K562 (cell line): ENCODE data around the gene PRKCB. TPM values are rescaled to one million over a fixed set of nuclear protein-coding genes. Genes with fewer than 3 reads are reported as not detected.

Source experiments
- DPF2 ChIP-seq: fragments of 450-650 bp; IDR thresholded peaks from 2 replicates; pipeline ENCODE4 v1.6.1; 2016
- EP400 ChIP-seq: fragments of 450-650 bp; IDR thresholded peaks from 2 replicates; pipeline ENCODE4 v1.6.1; 2017; ENCODE audit warnings: antibody characterized with exemption, mild to moderate bottlenecking, moderate library complexity
- JUND ChIP-seq, 2 experiments: IDR thresholded peaks; 2 replicates in 1 of 2; 3 replicates in 1 of 2; pipeline ENCODE4 v1.6.1; 2011; ENCODE audit warnings: borderline replicate concordance in 2 of 2, low read depth in 2 of 2, low read length in 2 of 2, improper control_type of control experiment in 1 of 2, missing biosample characterization in 1 of 2, missing genetic modification characterization in 1 of 2, missing genetic modification reagents in 1 of 2
- KDM2B ChIP-seq: fragments of 250-450 bp; sonication (Bioruptor Pico); IDR thresholded peaks from 2 replicates; pipeline ENCODE4 v1.8.0; 2021; ENCODE audit warnings: mild to moderate bottlenecking, moderate library complexity
- MTA3 ChIP-seq: fragments of 450-650 bp; formaldehyde crosslinking; IDR thresholded peaks from 2 replicates; pipeline ENCODE4 v1.6.1; 2017; ENCODE audit warnings: mild to moderate bottlenecking, borderline replicate concordance
- PBX2 ChIP-seq, 2 experiments: IDR thresholded peaks in 1 of 2; conservative IDR thresholded peaks in 1 of 2; 2 replicates each; pipeline ENCODE4 v1.6.1; 2016; ENCODE audit warnings: low read depth in 2 of 2, mild to moderate bottlenecking in 1 of 2, missing compliant biosample characterization in 1 of 2, missing genetic modification characterization in 1 of 2, moderate library complexity in 1 of 2
- PCBP2 ChIP-seq: fragments of 200-400 bp; formaldehyde crosslinking; IDR thresholded peaks from 2 replicates; pipeline ENCODE4 v1.6.1; 2018; ENCODE audit warnings: low read length, low read depth, mild to moderate bottlenecking, moderate library complexity; ENCODE audit not compliant: poor library complexity, severe bottlenecking
- RBM15 ChIP-seq: fragments of 200-400 bp; formaldehyde crosslinking; IDR thresholded peaks from 2 replicates; pipeline ENCODE4 v1.6.1; 2018; ENCODE audit warnings: mild to moderate bottlenecking, low read length, moderate library complexity; ENCODE audit not compliant: insufficient read depth
- RFX7 ChIP-seq: fragments of 250-450 bp; sonication (Bioruptor Pico); IDR thresholded peaks from 2 replicates; pipeline ENCODE4 v1.5.1; 2021; ENCODE audit warnings: mild to moderate bottlenecking
- RNF2 ChIP-seq: sonication (generic); IDR thresholded peaks from 2 replicates; pipeline ENCODE4 v1.6.1; 2016
- TBL1XR1 ChIP-seq, 2 experiments: IDR thresholded peaks; 2 replicates each; pipeline ENCODE4 v1.6.1; 2012; ENCODE audit warnings: improper control_type of control experiment in 2 of 2, low read length in 2 of 2, mild to moderate bottlenecking in 1 of 2
- TBP ChIP-seq: optimal IDR thresholded peaks from 2 replicates; pipeline ENCODE3; 2011; ENCODE audit warnings: low read depth, low read length, improper control_type of control experiment
- ZBTB40 ChIP-seq, 2 experiments: fragments of 450-650 bp in 1 of 2; sonication (generic) in 1 of 2; formaldehyde crosslinking in 1 of 2; IDR thresholded peaks; 2 replicates each; pipeline versions ENCODE4 v1.7.1 to v1.9.0; 2016 to 2022; ENCODE audit warnings: inconsistent platforms in 1 of 2, mild to moderate bottlenecking in 1 of 2, missing genetic modification reagents in 1 of 2
- ZNF175 ChIP-seq: fragments of 200-800 bp; sonication (Bioruptor generic); IDR thresholded peaks from 2 replicates; pipeline ENCODE4 v1.6.1; 2016; ENCODE audit warnings: low read depth, mild to moderate bottlenecking, missing genetic modification characterization, missing compliant biosample characterization
- polyA plus RNA-seq, 8 experiments: library from polyadenylated mRNA; depleted of rRNA in 4 of 8; stranded (reverse) in 5 of 8; unstranded in 3 of 8; fragments of >200 nt; fragmentation: Nextera tagmentation in 2 of 8; fragmentation: Illumina TruSeq in 1 of 8; extraction: Ambion mirVana in 2 of 8; extraction: Trizol in 1 of 8; gene quantifications; 2 replicates each; pipeline versions ENCODE4 v1.2.1 to v1.2.3, GENCODE V29; 2011 to 2014; ENCODE audit warnings: inconsistent platforms in 1 of 8, missing spikeins in 1 of 8
- total RNA-seq, 7 experiments: library from RNA; depleted of rRNA in 6 of 7; stranded (reverse); fragments of >200 nt in 6 of 7; fragmentation: Illumina TruSeq in 2 of 7; extraction: Trizol in 2 of 7; gene quantifications; 2 replicates each; pipeline versions ENCODE4 v1.2.1 to v1.2.3, GENCODE V29; 2011 to 2021; ENCODE audit warnings: low replicate concordance in 1 of 7

Gene PRKCB
- total and polyA plus RNA-seq, 9 of the 15 experiments (the other 6 are each of a cell fraction or from before 2014, with no cell fraction given): 49.9 to 276 (median 148) TPM

DNA sequence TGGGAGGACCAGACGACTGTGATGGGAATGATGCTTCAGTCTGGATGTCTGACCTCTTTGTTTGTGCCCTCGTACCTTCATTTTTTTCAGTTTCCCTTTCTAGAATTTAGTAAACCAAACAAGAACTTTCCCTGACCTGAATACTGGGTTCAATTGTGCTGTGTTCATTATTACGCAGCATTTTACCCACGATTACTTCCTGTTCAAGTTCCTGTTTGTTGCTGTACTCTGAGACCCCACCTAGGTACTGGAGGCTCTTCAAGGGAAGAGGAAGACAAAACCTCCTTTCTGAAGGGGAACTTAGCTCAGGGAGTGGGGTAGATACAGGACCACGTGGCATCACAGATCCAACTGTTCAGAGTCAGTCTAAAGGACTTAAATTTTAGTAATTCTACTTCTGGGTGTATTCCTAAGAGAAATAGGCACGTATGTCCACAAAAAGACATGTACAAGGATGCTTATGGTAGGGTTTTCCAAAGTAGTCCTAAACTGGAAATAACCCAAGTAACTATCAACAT lies 9.2 kb upstream of the PRKCB start (continued):
- TF ChIP-seq KDM2B: 0 out of 2 replicates have a peak, but pooled peaks have one; percentile 37
- no peak for TF ChIP-seq PCBP2
- peak; percentile 32 to 38; a peak in 1 of 4 replicates for TF ChIP-seq TBL1XR1 (IDR thresholded peaks at IDR 0.05; ENCODE audit: low read length in 2 of 2)
- peak; percentile 55 for TF ChIP-seq TBP
- peak; percentile 72 for TF ChIP-seq DPF2
- peak; percentile 43; the same call in 1 of the 2 replicates for TF ChIP-seq RNF2
- 0 out of 2 replicates have a peak, but pooled peaks have one; percentile 7 for TF ChIP-seq RFX7 (CRISPR knock-in tag)
- peak; percentile 63; the same call in 1 of the 2 replicates for TF ChIP-seq EP400
- TF ChIP-seq ZNF175: peak; percentile 72; the same call in 1 of the 2 replicates
- TF ChIP-seq JUND (IDR thresholded peaks at IDR 0.05; ENCODE audit: borderline replicate concordance, low read depth, low read length): no peak; the same call in 1 of the 2 replicates
- TF ChIP-seq JUND (tag; IDR thresholded peaks at IDR 0.05; ENCODE audit: borderline replicate concordance, low read depth, low read length): peak; percentile 32; the same call in 1 of the 3 replicates
- peak; percentile 73 for TF ChIP-seq ZBTB40 (IDR thresholded peaks at IDR 0.05)
- no peak for TF ChIP-seq ZBTB40 (CRISPR knock-in tag; IDR thresholded peaks at IDR 0.05)
- TF ChIP-seq PBX2 (CRISPR knock-in tag; IDR thresholded peaks at IDR 0.05; ENCODE audit: low read depth): no peak
- TF ChIP-seq PBX2 (tag; conservative IDR thresholded peaks at IDR 0.05; ENCODE audit: low read depth): peak; percentile 29; the same call in 1 of the 2 replicates
- no peak for TF ChIP-seq RBM15
- TF ChIP-seq MTA3: peak; percentile 53; the same call in 1 of the 2 replicates
